Glomerular visceral epithelial cell (primary cell): ENCODE results near the gene FZD4.
"Not testable (repeated sequence)": the region's sequence is repeated elsewhere in the genome, so short reads cannot be mapped to it uniquely, and the experiment has no call there.

ENCODE experiments used
- DNase-seq: peaks from one replicate; pipeline ENCODE4 v3.0.0-alpha.2; 2016; ENCODE audit errors: extremely low spot score

Gene FZD4

GRCh38 chr11:86938203-86938899 lies 16.8 kb downstream of the FZD4 start:
- DNase-seq: no peak

- not testable (repeated sequence) for DNase-seq
Measured at GRCh38 chr11:86937193-86937806, 17.9 kb downstream of the FZD4 start.

- no peak for DNase-seq
Measured at GRCh38 chr11:86934926-86935579, 20.1 kb downstream of the FZD4 start.

- DNase-seq: no peak
Measured at GRCh38 chr11:86934582-86934900, 20.7 kb downstream of the FZD4 start.

- no peak for DNase-seq
Measured at GRCh38 chr11:86933891-86934581, 21.2 kb downstream of the FZD4 start.

- DNase-seq: no peak
Measured at GRCh38 chr11:86932924-86933875, 22.0 kb downstream of the FZD4 start.

- DNase-seq: no peak
Measured at GRCh38 chr11:86932259-86932585, 23.0 kb downstream of the FZD4 start.

- no peak for DNase-seq
Measured at GRCh38 chr11:86931548-86932258, 23.5 kb downstream of the FZD4 start.

GRCh38 chr11:86930957-86931547 lies 24.1 kb downstream of the FZD4 start:
- DNase-seq: no peak

- no peak for DNase-seq
Measured at GRCh38 chr11:86926975-86927374, 28.2 kb downstream of the FZD4 start.

GRCh38 chr11:86923999-86924766 lies 31.0 kb downstream of the FZD4 start:
- peak; percentile 72 for DNase-seq

GRCh38 chr11:86922225-86922624 lies 33.0 kb downstream of the FZD4 start:
- DNase-seq: no peak

GRCh38 chr11:86919557-86920210 lies 35.5 kb downstream of the FZD4 start:
- peak; percentile 53 for DNase-seq

GRCh38 chr11:86918973-86919372 lies 36.2 kb downstream of the FZD4 start:
- DNase-seq: no peak

- DNase-seq: no peak
Measured at GRCh38 chr11:86918496-86918895, 36.7 kb downstream of the FZD4 start.

GRCh38 chr11:86917589-86917988 lies 37.6 kb downstream of the FZD4 start:
- no peak for DNase-seq

- DNase-seq: peak; percentile 64
Measured at GRCh38 chr11:86916330-86916729, 38.9 kb downstream of the FZD4 start.

GRCh38 chr11:86915850-86916249 lies 39.3 kb downstream of the FZD4 start:
- not testable (repeated sequence) for DNase-seq

- no peak for DNase-seq
Measured at GRCh38 chr11:86914865-86915519, 40.2 kb downstream of the FZD4 start.
